ENCODE results near the gene TERB2.
"Not testable (repeated sequence)": the region's sequence is repeated elsewhere in the genome, so short reads cannot be mapped to it uniquely, and the experiment has no call there.

Gene TERB2

DNA sequence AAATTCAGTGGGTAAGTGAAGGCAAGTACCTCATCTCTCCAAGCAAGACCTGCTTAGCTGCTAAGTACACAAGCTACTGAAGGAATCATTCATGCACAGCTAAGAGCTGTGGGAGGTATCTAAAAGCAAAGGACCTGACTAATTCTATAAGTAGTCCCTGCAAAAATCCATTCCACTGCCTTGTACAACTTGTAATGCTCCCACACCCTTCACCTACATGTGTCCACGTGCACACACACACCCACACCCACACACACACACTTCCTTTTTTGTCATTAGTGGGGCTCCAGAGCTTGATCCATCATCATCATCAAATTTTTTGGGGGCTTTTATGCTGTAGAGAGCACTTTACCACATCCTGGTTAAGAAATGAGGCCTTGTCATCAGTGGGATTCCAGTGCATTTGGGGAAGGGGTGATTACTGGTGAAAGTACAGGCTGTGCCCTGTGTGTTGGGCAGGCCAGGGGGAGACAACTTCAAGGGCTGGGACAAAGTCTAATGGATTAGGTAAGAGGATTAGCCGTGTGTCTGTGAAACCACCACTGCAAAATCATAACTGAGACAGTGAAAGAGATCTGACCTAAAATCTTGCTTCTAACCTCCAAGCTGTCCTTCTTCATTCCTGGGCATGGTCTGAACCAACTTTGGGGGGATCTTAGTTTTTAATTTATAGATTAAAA is 47.4 kb downstream of the TERB2 start:
- not testable (repeated sequence) for DNase-seq

DNA sequence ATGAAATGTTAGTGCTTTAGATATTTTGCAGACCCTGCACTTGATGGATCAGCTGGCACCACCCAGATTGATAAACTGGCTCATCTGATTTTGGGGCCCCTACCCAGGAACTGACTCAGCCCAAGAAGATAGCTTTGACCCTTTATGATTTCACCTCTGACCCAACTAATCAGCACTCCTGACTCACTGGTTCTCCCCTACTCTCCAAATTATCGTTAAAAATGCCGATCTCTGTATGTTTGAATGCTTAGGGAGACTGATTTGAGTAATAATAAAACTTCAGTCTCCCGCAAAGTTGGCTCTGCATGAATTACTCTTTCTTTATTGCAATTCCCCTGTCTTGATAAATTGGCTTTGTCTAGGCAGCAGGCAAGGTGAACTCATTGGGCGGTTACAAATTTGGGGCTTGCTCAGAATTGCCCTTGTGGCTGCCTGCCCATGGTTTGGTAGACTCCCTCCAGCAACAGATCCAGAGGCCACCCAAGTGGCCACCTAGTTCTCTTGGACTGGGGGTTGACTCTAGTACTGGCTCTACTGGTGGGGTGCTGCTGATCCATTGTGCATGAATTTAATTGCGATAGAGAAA is 48.2 kb downstream of the TERB2 start:
- DNase-seq, result not testable (repeated sequence)

- DNase-seq, result no peak
Observed at GRCh38 chr15:45009046-45009445, 52.6 kb downstream of the TERB2 start.

GRCh38 chr15:45015114-45015513 is 58.6 kb downstream of the TERB2 start:
- not testable (repeated sequence) for DNase-seq

DNA sequence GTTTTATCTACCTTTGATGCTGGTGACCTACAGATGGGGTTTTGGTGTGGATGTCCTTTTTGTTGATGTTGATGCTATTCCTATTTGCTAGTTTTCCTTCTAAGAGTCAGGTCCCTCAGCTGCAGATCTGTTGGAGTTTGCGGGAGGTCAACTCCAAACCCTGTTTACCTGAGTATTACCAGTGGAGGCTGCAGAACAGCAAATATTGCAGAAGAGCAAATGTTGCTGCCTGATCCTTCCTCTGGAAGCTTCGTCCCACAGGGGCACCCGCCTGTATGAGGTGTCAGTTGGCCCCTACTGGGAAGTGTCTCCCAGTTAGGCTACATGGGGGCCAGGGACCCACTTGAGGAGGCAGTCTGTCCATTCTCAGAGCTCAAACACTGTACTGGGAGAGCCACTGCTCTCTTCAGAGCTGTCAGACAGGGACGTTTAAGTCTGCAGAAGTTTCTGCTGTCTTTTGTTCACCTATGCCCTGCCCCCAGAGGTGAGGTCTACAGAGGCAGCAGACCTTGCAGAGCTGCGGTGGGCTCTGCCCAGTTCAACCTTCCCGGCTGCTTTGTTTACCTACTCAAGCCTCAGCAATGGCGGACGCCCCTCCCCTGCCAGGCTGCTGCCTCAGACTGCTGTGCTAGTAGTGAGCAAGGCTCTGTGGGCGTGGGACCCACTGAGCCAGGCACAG is 63.9 kb downstream of the TERB2 start:
- DNase-seq, result not testable (repeated sequence)

DNA sequence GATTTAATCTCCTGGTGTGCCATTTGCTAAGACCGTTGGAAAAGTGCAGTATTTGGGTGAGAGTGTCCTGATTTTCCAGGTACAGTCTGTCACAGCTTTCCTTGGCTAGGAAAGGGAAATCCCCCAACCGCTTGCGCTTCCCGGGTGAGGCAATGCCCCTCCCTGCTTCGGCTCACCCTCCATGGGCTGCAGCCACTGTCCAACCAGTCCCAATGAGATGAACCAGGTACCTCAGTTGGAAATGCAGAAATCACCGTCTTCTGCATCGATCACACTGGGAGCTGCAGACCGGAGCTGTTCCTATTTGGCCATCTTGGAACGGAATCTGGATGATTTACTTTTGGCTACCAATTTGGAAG is 64.4 kb downstream of the TERB2 start:
- not testable (repeated sequence) for DNase-seq

- no peak for DNase-seq
Observed at GRCh38 chr15:45021348-45021747, 64.9 kb downstream of the TERB2 start.

DNA sequence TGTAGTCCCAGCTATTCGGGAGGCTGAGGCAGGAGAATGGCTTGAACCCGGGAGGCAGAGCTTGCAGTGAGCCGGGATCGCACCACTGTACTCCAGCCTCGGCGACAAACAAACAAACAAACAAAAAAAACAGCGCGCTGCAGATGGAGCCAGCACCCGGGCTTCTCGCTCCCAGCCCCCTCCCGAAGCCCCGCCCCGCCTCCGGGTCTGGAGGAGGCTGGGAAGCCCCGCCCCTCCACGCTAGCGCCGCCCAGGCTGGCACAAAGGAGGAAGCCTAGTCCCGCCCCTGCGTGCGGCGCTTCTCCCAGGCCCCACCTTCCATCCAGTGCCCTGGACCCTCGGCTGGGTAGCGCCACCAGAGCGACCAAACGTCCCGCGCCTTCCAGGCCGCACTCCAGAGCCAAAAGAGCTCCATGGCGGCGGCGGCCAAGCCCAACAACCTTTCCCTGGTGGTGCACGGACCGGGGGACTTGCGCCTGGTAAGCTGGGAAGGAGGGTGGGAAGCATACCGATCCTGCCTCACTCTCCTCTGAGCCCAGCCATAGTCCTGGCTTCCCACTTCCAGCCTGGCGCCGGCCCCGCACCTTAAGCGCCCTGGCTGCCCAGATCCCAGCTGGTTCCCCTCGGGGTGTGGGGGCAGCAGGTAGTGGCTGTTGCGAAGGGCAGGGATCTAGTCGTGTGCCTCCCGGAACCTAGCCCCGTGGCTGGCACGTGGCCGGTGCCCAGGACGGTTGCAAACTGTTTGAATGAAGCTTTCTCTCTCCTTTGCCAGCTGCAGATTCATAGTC is 66.6 kb downstream of the TERB2 start, which contains the start of gene SORD:
TSS of gene SORD (plus strand) at position 325 of the 788 bp plus-strand sequence. CDS start at position 414, 89 bp downstream.
- peak; percentile 81 for DNase-seq

- DNase-seq, result no peak
Observed at GRCh38 chr15:45023659-45024225, 67.3 kb downstream of the TERB2 start.

- not testable (repeated sequence) for DNase-seq
Observed at GRCh38 chr15:45024649-45025048, 68.2 kb downstream of the TERB2 start.

GRCh38 chr15:45025627-45026026 is 69.1 kb downstream of the TERB2 start:
- not testable (repeated sequence) for DNase-seq

GRCh38 chr15:45026651-45027190 is 70.2 kb downstream of the TERB2 start:
- DNase-seq, result no peak

DNA sequence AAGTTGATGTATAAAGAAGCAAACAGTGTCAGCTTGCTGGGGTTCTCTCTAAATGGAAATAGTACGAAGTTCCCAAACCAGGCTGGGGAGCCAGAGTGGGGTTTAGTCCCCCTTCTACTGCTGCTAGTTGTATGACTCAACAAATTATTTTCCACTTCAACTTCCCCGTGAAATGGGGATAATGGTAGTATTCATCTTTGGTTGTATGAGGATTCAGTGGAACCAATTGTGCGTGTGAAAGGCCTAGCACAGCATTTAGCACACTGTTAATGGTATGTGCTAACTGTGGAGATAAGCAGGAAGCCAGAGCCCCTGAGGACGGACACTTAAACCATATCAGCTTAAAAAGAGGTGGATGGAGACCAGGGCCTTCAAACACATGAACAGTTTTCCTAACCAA is 70.7 kb downstream of the TERB2 start:
- no peak for DNase-seq

All from central memory CD4-positive, alpha-beta T cell (primary cell).